B cell (primary cell): Measurements from ENCODE around the gene ANKMY2.

ENCODE experiments used
- CTCF ChIP-seq: fragments of 200-600 bp; IDR thresholded peaks from one replicate; pipeline ENCODE4 v1.8.0; 2022; ENCODE audit warnings: antibody characterized with exemption, mild to moderate bottlenecking
- EZH2 ChIP-seq: IDR thresholded peaks from 2 replicates; pipeline ENCODE4 v1.6.1; 2012; ENCODE audit warnings: borderline replicate concordance, low read depth, mild to moderate bottlenecking, moderate library complexity, low read length; ENCODE audit not compliant: insufficient read depth, poor library complexity, severe bottlenecking

- TF ChIP-seq EZH2: no peak
- TF ChIP-seq CTCF: no peak
Observed at GRCh38 chr7:16669581-16669980, 24.0 kb upstream of the ANKMY2 start.
